K562 (cell line): Measurements from ENCODE around the gene HIP1R. TPM values are rescaled to one million over a fixed set of nuclear protein-coding genes. Genes with fewer than 3 reads are reported as not detected.

Source experiments
- ATAC-seq: fragments of 200-7000 bp; cut with Tn5 transposase; 3 replicates; pipeline ENCODE4 v1.9.1; 2020; ENCODE audit warnings: moderate library complexity
- BruUV-seq: library from RNA; stranded (reverse); fragments of 400-500 nt; replicated peaks from 2 replicates; lab custom pipeline; 2021; lab: Mats Ljungman, UMichigan
- CTCF ChIA-PET: fragments of 300-600 bp; formaldehyde crosslinking; extraction: SDS; loops from one replicate; lab custom pipeline; 2021; ENCODE audit warnings: low intra/inter-chr PET ratio; lab: Yijun Ruan, JAX
- POLR2A ChIA-PET: fragments of 300-600, 350-650 bp; sonication (Branson Sonifier 250); formaldehyde crosslinking; extraction: SDS; loops from one replicate; lab custom pipeline; 2021; ENCODE audit warnings: antibody characterized with exemption, inconsistent platforms; lab: Yijun Ruan, JAX
- DNase-seq, 4 experiments: peaks; one replicate each; pipeline versions ENCODE4 v3.0.0 to v3.0.0-alpha.2; 2011 to 2018; ENCODE audit warnings: low spot score in 3 of 4, mixed read lengths in 3 of 4; ENCODE audit errors: extremely low read depth in 1 of 4
- FAIRE-seq: peaks from 2 replicates; lab custom pipeline; 2011; peaks lifted over from hg19 to GRCh38; lab: Jason Lieb, UNC
- H2AFZ ChIP-seq: 2 replicates; pipeline ENCODE4 v1.6.0; 2011; ENCODE audit warnings: low read depth, low read length, control low read depth, inconsistent platforms
- H3K27ac ChIP-seq: fragments of 200-600 bp; 3 replicates; pipeline ENCODE4 v1.8.0; 2011; ENCODE audit warnings: low read depth, mild to moderate bottlenecking, control low read depth, inconsistent platforms, low read length, moderate library complexity, mixed read lengths; ENCODE audit errors: extremely low read depth
- H3K27me3 ChIP-seq, 2 experiments: fragments of 300-600 bp in 1 of 2; 2 replicates in 1 of 2; 3 replicates in 1 of 2; pipeline versions ENCODE4 v1.6.0 to v1.8.0; 2011; ENCODE audit warnings: inconsistent platforms in 2 of 2, low read length in 2 of 2, mild to moderate bottlenecking in 1 of 2, mixed read lengths in 1 of 2, moderate library complexity in 1 of 2; ENCODE audit not compliant: control insufficient read depth in 2 of 2, insufficient read depth in 2 of 2
- H3K36me3 ChIP-seq: fragments of 300-600 bp; 3 replicates; pipeline ENCODE4 v1.8.0; 2011; ENCODE audit warnings: mild to moderate bottlenecking, low read length, inconsistent platforms; ENCODE audit not compliant: control insufficient read depth, insufficient read depth
- H3K4me1 ChIP-seq, 2 experiments: fragments of 200-600 bp in 1 of 2; replicated peaks in 1 of 2; 2 replicates in 1 of 2; 3 replicates in 1 of 2; pipeline versions ENCODE4 v1.5.1 to v1.8.0; 2011; ENCODE audit warnings: inconsistent platforms in 2 of 2, low read length in 2 of 2, mild to moderate bottlenecking in 1 of 2, mixed read lengths in 1 of 2, moderate library complexity in 1 of 2; ENCODE audit not compliant: control insufficient read depth in 2 of 2, insufficient read depth in 2 of 2
- H3K4me2 ChIP-seq: 2 replicates; pipeline ENCODE4 v1.6.1; 2011; ENCODE audit warnings: low read length, control low read depth, inconsistent platforms, mixed read lengths; ENCODE audit not compliant: insufficient read depth
- H3K4me3 ChIP-seq: fragments of 200-600 bp; sonication (generic), shearing (Covaris generic); 2 replicates; pipeline ENCODE4 v1.5.1; 2016; ENCODE audit warnings: control low read depth, inconsistent platforms
- H3K79me2 ChIP-seq: fragments of 200-600 bp; 3 replicates; pipeline ENCODE4 v1.8.0; 2011; ENCODE audit warnings: low read length, inconsistent platforms; ENCODE audit not compliant: control insufficient read depth, insufficient read depth
- H3K9ac ChIP-seq, 2 experiments: 2 replicates each; pipeline versions ENCODE4 v1.6.0 to v1.6.1; 2011; ENCODE audit warnings: low read depth in 2 of 2, low read length in 2 of 2, control low read depth in 1 of 2, inconsistent platforms in 1 of 2, mild to moderate bottlenecking in 1 of 2, mixed read lengths in 1 of 2; ENCODE audit not compliant: insufficient read depth in 1 of 2
- H3K9me1 ChIP-seq: one replicate; pipeline ENCODE4 v1.6.0; 2011; ENCODE audit warnings: inconsistent platforms, mild to moderate bottlenecking, low read length, moderate library complexity; ENCODE audit not compliant: control insufficient read depth, insufficient read depth
- H3K9me3 ChIP-seq: replicated peaks from 2 replicates; pipeline ENCODE4 v1.5.1; 2011; ENCODE audit warnings: low read depth, low read length, inconsistent platforms; ENCODE audit not compliant: control insufficient read depth, insufficient read depth
- H4K20me1 ChIP-seq: replicated peaks from 2 replicates; pipeline ENCODE4 v1.6.1; 2011; ENCODE audit warnings: low read length, inconsistent platforms, mixed read lengths; ENCODE audit not compliant: control insufficient read depth, insufficient read depth
- FOSL1 ChIP-seq: fragments of 200-800 bp; sonication (Bioruptor generic); conservative IDR thresholded peaks from 2 replicates; pipeline ENCODE4 v1.6.1; 2016; ENCODE audit warnings: missing genetic modification characterization, missing compliant biosample characterization
- MED1 ChIP-seq: sonication (generic); formaldehyde crosslinking; IDR thresholded peaks from 2 replicates; pipeline ENCODE4 v1.8.1; 2023; ENCODE audit warnings: missing genetic modification reagents, borderline replicate concordance
- NR2C1 ChIP-seq, 2 experiments: fragments of 450-650 bp; IDR thresholded peaks; 2 replicates each; pipeline ENCODE4 v1.6.1; 2017; ENCODE audit warnings: mild to moderate bottlenecking in 2 of 2, antibody characterized with exemption in 1 of 2, inconsistent platforms in 1 of 2, missing compliant biosample characterization in 1 of 2, missing genetic modification characterization in 1 of 2
- PHF8 ChIP-seq: fragments of 200-600 bp; sonication (generic); IDR thresholded peaks from 2 replicates; pipeline ENCODE4 v1.6.1; 2012; ENCODE audit warnings: mixed run types, mild to moderate bottlenecking, inconsistent platforms, low read length, moderate library complexity, borderline replicate concordance
- PML ChIP-seq: IDR thresholded peaks from 2 replicates; pipeline ENCODE4 v1.6.1; 2012; ENCODE audit warnings: low read length, inconsistent platforms
- POLR2A ChIP-seq: fragments of 450-650 bp; conservative IDR thresholded peaks from 2 replicates; pipeline ENCODE4 v1.6.1; 2016
- POLR2AphosphoS2 ChIP-seq: IDR thresholded peaks from 2 replicates; pipeline ENCODE4 v1.6.1; 2012; ENCODE audit warnings: low read length, improper control_type of control experiment
- POLR2AphosphoS5 ChIP-seq: IDR thresholded peaks from 2 replicates; pipeline ENCODE4 v1.6.1; 2011; ENCODE audit warnings: mild to moderate bottlenecking, low read depth, low read length, moderate library complexity; ENCODE audit not compliant: control insufficient read depth, insufficient read depth
- POLR2G ChIP-seq: fragments of 200-400 bp; formaldehyde crosslinking; IDR thresholded peaks from 2 replicates; pipeline ENCODE4 v1.6.1; 2017; ENCODE audit warnings: low read depth, mild to moderate bottlenecking, antibody characterized with exemption, low read length, moderate library complexity
- SOX6 ChIP-seq: fragments of 450-650 bp; IDR thresholded peaks from 2 replicates; pipeline ENCODE4 v1.6.1; 2014; ENCODE audit warnings: mild to moderate bottlenecking
- USF2 ChIP-seq: sonication (generic); formaldehyde crosslinking; IDR thresholded peaks from 2 replicates; pipeline ENCODE4 v1.5.0; 2020; ENCODE audit warnings: missing genetic modification reagents
- ZNF778 ChIP-seq: fragments of 450-650 bp; formaldehyde crosslinking; IDR thresholded peaks from 2 replicates; pipeline ENCODE4 v1.4.0; 2020; ENCODE audit warnings: mild to moderate bottlenecking, moderate library complexity
- WGBS: fragments of 100-300 bp; shearing (Covaris generic); methylation state at CpG from one replicate; pipeline ENCODE4 v1.1.6; 2016; ENCODE audit warnings: low coverage, mixed read lengths; ENCODE audit not compliant: insufficient coverage; ENCODE audit errors: missing lambda C conversion rate; 5-methylcytosine and 5-hydroxymethylcytosine counted together
- in situ Hi-C: fragments of 300-500 bp; cut with MboI; formaldehyde crosslinking; loops from 4 replicates; pipeline ENCODE4 v1.15.0; 2018; ENCODE audit warnings: inconsistent platforms, mixed read lengths
- intact Hi-C: fragments of 100-400 bp; cut with micrococcal nuclease; formaldehyde crosslinking; loops from 2 replicates; pipeline ENCODE4 v1.14.2; 2022
- polyA plus RNA-seq, 8 experiments: library from polyadenylated mRNA; depleted of rRNA in 4 of 8; stranded (reverse) in 5 of 8; unstranded in 3 of 8; fragments of >200 nt; fragmentation: Nextera tagmentation in 2 of 8; fragmentation: Illumina TruSeq in 1 of 8; extraction: Ambion mirVana in 2 of 8; extraction: Trizol in 1 of 8; gene quantifications; 2 replicates each; pipeline versions ENCODE4 v1.2.1 to v1.2.3, GENCODE V29; 2011 to 2014; ENCODE audit warnings: inconsistent platforms in 1 of 8, missing spikeins in 1 of 8
- total RNA-seq, 7 experiments: library from RNA; depleted of rRNA in 6 of 7; stranded (reverse); fragments of >200 nt in 6 of 7; fragmentation: Illumina TruSeq in 2 of 7; extraction: Trizol in 2 of 7; gene quantifications; 2 replicates each; pipeline versions ENCODE4 v1.2.1 to v1.2.3, GENCODE V29; 2011 to 2021; ENCODE audit warnings: low replicate concordance in 1 of 7

HIP1R gene
- total and polyA plus RNA-seq, 9 of the 15 experiments (the other 6 are each of a cell fraction or from before 2014, with no cell fraction given), result 0.15 to 31.0 (median 14.2) TPM

- no peak overlapping the region for H3K27ac ChIP-seq
Measured at GRCh38 chr12:122862872-122863701, 27.8 kb downstream of the HIP1R start.

More at GRCh38 chr12:122862872-122863701, 27.8 kb downstream of the HIP1R start:
- intact Hi-C loops (loop anchor here (5.0 kb wide), 2 partner anchors 226 to 374 kb away; no protein-coding TSS in a partner anchor), in situ Hi-C loops (no loop called here)
- Histone ChIP-seq H3K4me1 (peaks cover 0 to 67% of the 10 kb centered on the region in 2 experiments; a peak in 2 of 5 replicates), H3K36me3 (peaks cover 47% of the 10 kb centered on the region; the same call in 2 of the 3 replicates), H2AFZ (no peak overlapping the region), H3K9me3 (no peaks in the 10 kb centered on the region), H3K79me2 (no peaks in the 10 kb centered on the region), H3K4me2 (no peak overlapping the region), H3K9ac (peak overlapping the region in 1 of 2 experiments; percentile 79; a peak in 2 of 4 replicates), H3K27me3 (no peaks in the 10 kb centered on the region), H4K20me1 (peaks cover 4% of the 10 kb centered on the region; the same call in 1 of the 2 replicates), H3K9me1 (no peaks in the 10 kb centered on the region), H3K4me3 (no peak overlapping the region)
- FAIRE-seq (no peak), DNase-seq (no peak), ATAC-seq (no peak)
- POLR2A ChIA-PET, result interaction anchor here (0.7 to 2.2 kb wide), 7 partner anchors 9 to 111 kb away, joined by 3 to 8 read pairs (median 5); partner anchors contain the start of gene DENR
- 76% methylated on average over 12 of the region's 12 CpGs for WGBS
- CTCF ChIA-PET, result no interaction called here
- no peak for TF ChIP-seq PML
- 0 out of 2 replicates have a peak, but pooled peaks have one; percentile 39 for TF ChIP-seq POLR2AphosphoS2
- no peak for TF ChIP-seq ZNF778 (CRISPR knock-in tag)
- peak; percentile 46; the same call in 1 of the 2 replicates for TF ChIP-seq POLR2G
- no peak for TF ChIP-seq NR2C1 (IDR thresholded peaks at IDR 0.05)
- no peak for TF ChIP-seq NR2C1 (tag; IDR thresholded peaks at IDR 0.05)
- TF ChIP-seq FOSL1 (tag), result no peak
- TF ChIP-seq USF2, result 0 out of 2 replicates have a peak, but pooled peaks have one; percentile 4
- TF ChIP-seq MED1 (CRISPR knock-in tag), result no peak
- TF ChIP-seq POLR2AphosphoS5, result 0 out of 2 replicates have a peak, but pooled peaks have one; percentile 14
- 0 out of 2 replicates have a peak, but pooled peaks have one; percentile 47 for TF ChIP-seq POLR2A
- no peak for TF ChIP-seq SOX6
- no peak for TF ChIP-seq PHF8
- no TSS peak for BruUV-seq
